HepG2 (cell line): ENCODE measurements around the gene ZFPL1. TPM values are rescaled to one million over a fixed set of nuclear protein-coding genes. Genes with fewer than 3 reads are reported as not detected.

Experiments
- FIP1L1 ChIP-seq: fragments of 200-400 bp; formaldehyde crosslinking; IDR thresholded peaks from 2 replicates; pipeline ENCODE4 v1.6.1; 2018; ENCODE audit warnings: low read depth, mild to moderate bottlenecking, low read length, moderate library complexity, borderline replicate concordance; ENCODE audit not compliant: insufficient read depth
- KLF6 ChIP-seq: IDR thresholded peaks from 2 replicates; pipeline ENCODE4 v1.8.0; 2016; ENCODE audit warnings: missing biosample characterization, missing genetic modification reagents
- RBM39 ChIP-seq: fragments of 200-400 bp; formaldehyde crosslinking; IDR thresholded peaks from one replicate; pipeline ENCODE4 v1.6.1; 2018; ENCODE audit warnings: antibody characterized with exemption, mild to moderate bottlenecking, low read depth, low read length; ENCODE audit not compliant: poor library complexity, severe bottlenecking
- RFXAP ChIP-seq: sonication (generic); formaldehyde crosslinking; IDR thresholded peaks from 2 replicates; pipeline ENCODE4 v1.4.0; 2020; ENCODE audit warnings: missing genetic modification reagents, borderline replicate concordance
- SMARCC2 ChIP-seq: fragments of 450-650 bp; IDR thresholded peaks from 2 replicates; pipeline ENCODE4 v1.6.1; 2017; ENCODE audit warnings: antibody characterized with exemption, mild to moderate bottlenecking
- ZFP41 ChIP-seq: sonication (generic); formaldehyde crosslinking; IDR thresholded peaks from 2 replicates; pipeline ENCODE4 v1.4.0; 2020; ENCODE audit warnings: mild to moderate bottlenecking, missing genetic modification reagents, borderline replicate concordance
- ZNF605 ChIP-seq: sonication (generic); formaldehyde crosslinking; IDR thresholded peaks from 2 replicates; pipeline ENCODE4 v1.8.0; 2022; ENCODE audit warnings: mild to moderate bottlenecking, missing genetic modification reagents
- polyA plus RNA-seq, 8 experiments: library from polyadenylated mRNA; depleted of rRNA in 3 of 8; stranded (reverse) in 7 of 8; unstranded in 1 of 8; fragments of >200 nt; fragmentation: Illumina TruSeq in 4 of 8; extraction: Trizol in 4 of 8; gene quantifications; 2 replicates each; pipeline versions ENCODE4 v1.2.1 to v1.2.3, GENCODE V29; 2011 to 2016; ENCODE audit warnings: low read depth in 4 of 8, missing spikeins in 1 of 8, mixed read lengths in 1 of 8; ENCODE audit not compliant: insufficient read depth in 1 of 8
- total RNA-seq, 5 experiments: library from RNA; depleted of rRNA; stranded (reverse); fragments of >200 nt; fragmentation: Illumina TruSeq; extraction: Trizol; gene quantifications; 2 replicates each; pipeline ENCODE4 v1.2.3, GENCODE V29; 2016; ENCODE audit warnings: low read depth in 1 of 5
- TF ChIP-seq, protein P1 (sequence below): sonication (generic); formaldehyde crosslinking; IDR thresholded peaks from 2 replicates; pipeline ENCODE4 v1.4.0; 2020; ENCODE audit warnings: missing genetic modification reagents
- TF ChIP-seq, protein P2 (sequence below): sonication (generic); formaldehyde crosslinking; IDR thresholded peaks from 2 replicates; pipeline ENCODE4 v1.4.0; 2020; ENCODE audit warnings: missing genetic modification reagents, borderline replicate concordance
- TF ChIP-seq, protein P3 (sequence below): sonication (generic); formaldehyde crosslinking; IDR thresholded peaks from 2 replicates; pipeline ENCODE4 v1.4.0; 2020; ENCODE audit warnings: missing genetic modification reagents
- TF ChIP-seq, protein P4 (sequence below): sonication (generic); formaldehyde crosslinking; conservative IDR thresholded peaks from 2 replicates; pipeline ENCODE4 v1.4.0; 2020; ENCODE audit warnings: missing genetic modification reagents
- TF ChIP-seq, protein P5 (sequence below): sonication (generic); formaldehyde crosslinking; IDR thresholded peaks from 2 replicates; pipeline ENCODE4 v1.4.0; 2020; ENCODE audit warnings: missing genetic modification reagents

Gene ZFPL1
- total and polyA plus RNA-seq, 2 of the 13 experiments (the other 11 are each of a cell fraction or from before 2014, with no cell fraction given), result 32.2 to 56.0 TPM

DNA sequence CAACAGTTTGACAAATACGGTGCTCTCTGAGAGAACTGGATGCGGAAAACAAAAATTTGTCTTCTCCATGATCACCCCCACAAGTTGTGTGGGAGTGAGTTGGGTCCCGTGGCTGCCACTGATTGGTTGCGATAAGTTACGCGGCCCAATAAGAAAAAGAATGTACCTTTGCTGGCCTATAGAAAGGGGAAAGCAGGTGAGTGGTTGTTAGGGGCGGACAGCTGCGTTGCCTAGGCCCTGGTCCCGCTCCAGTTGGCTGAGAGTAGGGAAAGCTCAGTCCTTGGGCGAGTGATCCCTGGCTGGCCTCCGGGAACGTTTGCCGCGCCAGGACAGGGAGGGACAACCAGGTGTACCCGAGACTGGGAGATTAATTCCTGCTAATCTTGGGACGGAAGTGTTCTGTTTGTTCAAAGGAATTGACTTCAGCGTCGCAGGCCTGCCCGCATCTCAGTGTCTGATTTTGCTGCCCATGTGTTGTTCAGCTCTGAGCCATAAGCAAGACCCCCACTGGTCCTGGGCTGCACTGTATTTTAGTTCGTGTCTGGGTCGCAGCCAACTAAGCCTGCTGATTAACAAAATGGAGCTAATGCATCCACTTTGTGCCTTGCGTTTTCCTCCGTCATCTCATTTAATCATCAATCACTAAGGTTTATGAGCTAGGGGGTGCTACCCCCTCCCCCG lies 51.1 kb downstream of the ZFPL1 start (continued):
- TF ChIP-seq, protein P1, sequence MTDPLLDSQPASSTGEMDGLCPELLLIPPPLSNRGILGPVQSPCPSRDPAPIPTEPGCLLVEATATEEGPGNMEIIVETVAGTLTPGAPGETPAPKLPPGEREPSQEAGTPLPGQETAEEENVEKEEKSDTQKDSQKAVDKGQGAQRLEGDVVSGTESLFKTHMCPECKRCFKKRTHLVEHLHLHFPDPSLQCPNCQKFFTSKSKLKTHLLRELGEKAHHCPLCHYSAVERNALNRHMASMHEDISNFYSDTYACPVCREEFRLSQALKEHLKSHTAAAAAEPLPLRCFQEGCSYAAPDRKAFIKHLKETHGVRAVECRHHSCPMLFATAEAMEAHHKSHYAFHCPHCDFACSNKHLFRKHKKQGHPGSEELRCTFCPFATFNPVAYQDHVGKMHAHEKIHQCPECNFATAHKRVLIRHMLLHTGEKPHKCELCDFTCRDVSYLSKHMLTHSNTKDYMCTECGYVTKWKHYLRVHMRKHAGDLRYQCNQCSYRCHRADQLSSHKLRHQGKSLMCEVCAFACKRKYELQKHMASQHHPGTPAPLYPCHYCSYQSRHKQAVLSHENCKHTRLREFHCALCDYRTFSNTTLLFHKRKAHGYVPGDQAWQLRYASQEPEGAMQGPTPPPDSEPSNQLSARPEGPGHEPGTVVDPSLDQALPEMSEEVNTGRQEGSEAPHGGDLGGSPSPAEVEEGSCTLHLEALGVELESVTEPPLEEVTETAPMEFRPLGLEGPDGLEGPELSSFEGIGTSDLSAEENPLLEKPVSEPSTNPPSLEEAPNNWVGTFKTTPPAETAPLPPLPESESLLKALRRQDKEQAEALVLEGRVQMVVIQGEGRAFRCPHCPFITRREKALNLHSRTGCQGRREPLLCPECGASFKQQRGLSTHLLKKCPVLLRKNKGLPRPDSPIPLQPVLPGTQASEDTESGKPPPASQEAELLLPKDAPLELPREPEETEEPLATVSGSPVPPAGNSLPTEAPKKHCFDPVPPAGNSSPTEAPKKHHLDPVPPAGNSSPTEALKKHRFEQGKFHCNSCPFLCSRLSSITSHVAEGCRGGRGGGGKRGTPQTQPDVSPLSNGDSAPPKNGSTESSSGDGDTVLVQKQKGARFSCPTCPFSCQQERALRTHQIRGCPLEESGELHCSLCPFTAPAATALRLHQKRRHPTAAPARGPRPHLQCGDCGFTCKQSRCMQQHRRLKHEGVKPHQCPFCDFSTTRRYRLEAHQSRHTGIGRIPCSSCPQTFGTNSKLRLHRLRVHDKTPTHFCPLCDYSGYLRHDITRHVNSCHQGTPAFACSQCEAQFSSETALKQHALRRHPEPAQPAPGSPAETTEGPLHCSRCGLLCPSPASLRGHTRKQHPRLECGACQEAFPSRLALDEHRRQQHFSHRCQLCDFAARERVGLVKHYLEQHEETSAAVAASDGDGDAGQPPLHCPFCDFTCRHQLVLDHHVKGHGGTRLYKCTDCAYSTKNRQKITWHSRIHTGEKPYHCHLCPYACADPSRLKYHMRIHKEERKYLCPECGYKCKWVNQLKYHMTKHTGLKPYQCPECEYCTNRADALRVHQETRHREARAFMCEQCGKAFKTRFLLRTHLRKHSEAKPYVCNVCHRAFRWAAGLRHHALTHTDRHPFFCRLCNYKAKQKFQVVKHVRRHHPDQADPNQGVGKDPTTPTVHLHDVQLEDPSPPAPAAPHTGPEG, result 0 out of 2 replicates have a peak, but pooled peaks have one; percentile 29
- no peak for TF ChIP-seq SMARCC2
- TF ChIP-seq, protein P2, sequence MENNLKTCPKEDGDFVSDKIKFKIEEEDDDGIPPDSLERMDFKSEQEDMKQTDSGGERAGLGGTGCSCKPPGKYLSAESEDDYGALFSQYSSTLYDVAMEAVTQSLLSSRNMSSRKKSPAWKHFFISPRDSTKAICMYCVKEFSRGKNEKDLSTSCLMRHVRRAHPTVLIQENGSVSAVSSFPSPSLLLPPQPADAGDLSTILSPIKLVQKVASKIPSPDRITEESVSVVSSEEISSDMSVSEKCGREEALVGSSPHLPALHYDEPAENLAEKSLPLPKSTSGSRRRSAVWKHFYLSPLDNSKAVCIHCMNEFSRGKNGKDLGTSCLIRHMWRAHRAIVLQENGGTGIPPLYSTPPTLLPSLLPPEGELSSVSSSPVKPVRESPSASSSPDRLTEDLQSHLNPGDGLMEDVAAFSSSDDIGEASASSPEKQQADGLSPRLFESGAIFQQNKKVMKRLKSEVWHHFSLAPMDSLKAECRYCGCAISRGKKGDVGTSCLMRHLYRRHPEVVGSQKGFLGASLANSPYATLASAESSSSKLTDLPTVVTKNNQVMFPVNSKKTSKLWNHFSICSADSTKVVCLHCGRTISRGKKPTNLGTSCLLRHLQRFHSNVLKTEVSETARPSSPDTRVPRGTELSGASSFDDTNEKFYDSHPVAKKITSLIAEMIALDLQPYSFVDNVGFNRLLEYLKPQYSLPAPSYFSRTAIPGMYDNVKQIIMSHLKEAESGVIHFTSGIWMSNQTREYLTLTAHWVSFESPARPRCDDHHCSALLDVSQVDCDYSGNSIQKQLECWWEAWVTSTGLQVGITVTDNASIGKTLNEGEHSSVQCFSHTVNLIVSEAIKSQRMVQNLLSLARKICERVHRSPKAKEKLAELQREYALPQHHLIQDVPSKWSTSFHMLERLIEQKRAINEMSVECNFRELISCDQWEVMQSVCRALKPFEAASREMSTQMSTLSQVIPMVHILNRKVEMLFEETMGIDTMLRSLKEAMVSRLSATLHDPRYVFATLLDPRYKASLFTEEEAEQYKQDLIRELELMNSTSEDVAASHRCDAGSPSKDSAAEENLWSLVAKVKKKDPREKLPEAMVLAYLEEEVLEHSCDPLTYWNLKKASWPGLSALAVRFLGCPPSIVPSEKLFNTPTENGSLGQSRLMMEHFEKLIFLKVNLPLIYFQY (CRISPR knock-in tag), result peak; percentile 44; the same call in 1 of the 2 replicates
- TF ChIP-seq, protein P3, sequence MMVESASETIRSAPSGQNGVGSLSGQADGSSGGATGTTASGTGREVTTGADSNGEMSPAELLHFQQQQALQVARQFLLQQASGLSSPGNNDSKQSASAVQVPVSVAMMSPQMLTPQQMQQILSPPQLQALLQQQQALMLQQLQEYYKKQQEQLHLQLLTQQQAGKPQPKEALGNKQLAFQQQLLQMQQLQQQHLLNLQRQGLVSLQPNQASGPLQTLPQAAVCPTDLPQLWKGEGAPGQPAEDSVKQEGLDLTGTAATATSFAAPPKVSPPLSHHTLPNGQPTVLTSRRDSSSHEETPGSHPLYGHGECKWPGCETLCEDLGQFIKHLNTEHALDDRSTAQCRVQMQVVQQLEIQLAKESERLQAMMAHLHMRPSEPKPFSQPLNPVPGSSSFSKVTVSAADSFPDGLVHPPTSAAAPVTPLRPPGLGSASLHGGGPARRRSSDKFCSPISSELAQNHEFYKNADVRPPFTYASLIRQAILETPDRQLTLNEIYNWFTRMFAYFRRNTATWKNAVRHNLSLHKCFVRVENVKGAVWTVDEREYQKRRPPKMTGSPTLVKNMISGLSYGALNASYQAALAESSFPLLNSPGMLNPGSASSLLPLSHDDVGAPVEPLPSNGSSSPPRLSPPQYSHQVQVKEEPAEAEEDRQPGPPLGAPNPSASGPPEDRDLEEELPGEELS (CRISPR knock-in tag), result peak; percentile 5; the same call in 1 of the 2 replicates
- peak; percentile 35 for TF ChIP-seq RBM39
- TF ChIP-seq, protein P4, sequence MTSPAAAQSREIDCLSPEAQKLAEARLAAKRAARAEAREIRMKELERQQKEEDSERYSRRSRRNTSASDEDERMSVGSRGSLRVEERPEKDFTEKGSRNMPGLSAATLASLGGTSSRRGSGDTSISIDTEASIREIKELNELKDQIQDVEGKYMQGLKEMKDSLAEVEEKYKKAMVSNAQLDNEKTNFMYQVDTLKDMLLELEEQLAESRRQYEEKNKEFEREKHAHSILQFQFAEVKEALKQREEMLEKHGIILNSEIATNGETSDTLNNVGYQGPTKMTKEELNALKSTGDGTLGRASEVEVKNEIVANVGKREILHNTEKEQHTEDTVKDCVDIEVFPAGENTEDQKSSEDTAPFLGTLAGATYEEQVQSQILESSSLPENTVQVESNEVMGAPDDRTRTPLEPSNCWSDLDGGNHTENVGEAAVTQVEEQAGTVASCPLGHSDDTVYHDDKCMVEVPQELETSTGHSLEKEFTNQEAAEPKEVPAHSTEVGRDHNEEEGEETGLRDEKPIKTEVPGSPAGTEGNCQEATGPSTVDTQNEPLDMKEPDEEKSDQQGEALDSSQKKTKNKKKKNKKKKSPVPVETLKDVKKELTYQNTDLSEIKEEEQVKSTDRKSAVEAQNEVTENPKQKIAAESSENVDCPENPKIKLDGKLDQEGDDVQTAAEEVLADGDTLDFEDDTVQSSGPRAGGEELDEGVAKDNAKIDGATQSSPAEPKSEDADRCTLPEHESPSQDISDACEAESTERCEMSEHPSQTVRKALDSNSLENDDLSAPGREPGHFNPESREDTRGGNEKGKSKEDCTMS (CRISPR knock-in tag), result no peak
- no peak for TF ChIP-seq KLF6 (CRISPR knock-in tag)
- peak; percentile 32; the same call in 1 of the 2 replicates for TF ChIP-seq ZNF605
- TF ChIP-seq, protein P5, sequence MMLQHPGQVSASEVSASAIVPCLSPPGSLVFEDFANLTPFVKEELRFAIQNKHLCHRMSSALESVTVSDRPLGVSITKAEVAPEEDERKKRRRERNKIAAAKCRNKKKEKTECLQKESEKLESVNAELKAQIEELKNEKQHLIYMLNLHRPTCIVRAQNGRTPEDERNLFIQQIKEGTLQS (CRISPR knock-in tag), result 0 out of 2 replicates have a peak, but pooled peaks have one; percentile 39
- TF ChIP-seq FIP1L1, result no peak
- TF ChIP-seq RFXAP (CRISPR knock-in tag), result peak; percentile 95
- no peak for TF ChIP-seq ZFP41 (CRISPR knock-in tag)
